Measurements from ENCODE around the gene KAZALD1.

DNA sequence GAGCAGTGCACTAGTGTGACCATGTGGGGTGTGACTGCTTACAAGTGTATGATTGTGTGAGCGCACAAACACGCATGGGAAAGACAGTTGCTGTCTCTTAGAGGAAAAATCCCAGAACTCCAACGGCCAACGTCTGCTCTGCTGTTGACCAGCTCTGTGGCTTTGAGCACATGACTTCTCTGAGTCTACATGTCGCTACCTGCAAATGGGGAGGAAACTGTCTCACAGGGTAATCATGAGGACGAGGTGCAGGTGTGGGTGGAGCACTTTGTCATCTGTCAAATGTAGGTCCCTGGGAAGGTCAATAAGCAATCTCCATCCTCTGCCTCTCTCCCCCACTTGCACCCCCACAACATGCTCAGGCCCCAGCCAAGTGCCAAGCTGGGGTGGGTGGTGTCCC is 38.1 kb downstream of the KAZALD1 start:
- no peak for TF ChIP-seq POLR2A (IDR thresholded peaks at IDR 0.05; ENCODE audit: low read depth)
- TF ChIP-seq, protein P1, sequence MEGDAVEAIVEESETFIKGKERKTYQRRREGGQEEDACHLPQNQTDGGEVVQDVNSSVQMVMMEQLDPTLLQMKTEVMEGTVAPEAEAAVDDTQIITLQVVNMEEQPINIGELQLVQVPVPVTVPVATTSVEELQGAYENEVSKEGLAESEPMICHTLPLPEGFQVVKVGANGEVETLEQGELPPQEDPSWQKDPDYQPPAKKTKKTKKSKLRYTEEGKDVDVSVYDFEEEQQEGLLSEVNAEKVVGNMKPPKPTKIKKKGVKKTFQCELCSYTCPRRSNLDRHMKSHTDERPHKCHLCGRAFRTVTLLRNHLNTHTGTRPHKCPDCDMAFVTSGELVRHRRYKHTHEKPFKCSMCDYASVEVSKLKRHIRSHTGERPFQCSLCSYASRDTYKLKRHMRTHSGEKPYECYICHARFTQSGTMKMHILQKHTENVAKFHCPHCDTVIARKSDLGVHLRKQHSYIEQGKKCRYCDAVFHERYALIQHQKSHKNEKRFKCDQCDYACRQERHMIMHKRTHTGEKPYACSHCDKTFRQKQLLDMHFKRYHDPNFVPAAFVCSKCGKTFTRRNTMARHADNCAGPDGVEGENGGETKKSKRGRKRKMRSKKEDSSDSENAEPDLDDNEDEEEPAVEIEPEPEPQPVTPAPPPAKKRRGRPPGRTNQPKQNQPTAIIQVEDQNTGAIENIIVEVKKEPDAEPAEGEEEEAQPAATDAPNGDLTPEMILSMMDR (IDR thresholded peaks at IDR 0.05) = no peak
